SU-DHL-6 (cell line): ENCODE data around the gene ARID5A.

Experiments
- EZH2phosphoT487 ChIP-seq: fragments of 200-600 bp; sonication (generic), shearing (Covaris generic); conservative IDR thresholded peaks from 2 replicates; pipeline ENCODE4 v1.6.1; 2018; ENCODE audit warnings: mild to moderate bottlenecking, antibody characterized with exemption, low read length, moderate library complexity, mixed read lengths
- TF ChIP-seq, protein P1 (sequence below): fragments of 200-600 bp; sonication (generic); IDR thresholded peaks from one replicate; pipeline ENCODE4 v1.5.1; 2017; ENCODE audit warnings: antibody characterized with exemption, mild to moderate bottlenecking, low read length, moderate library complexity; ENCODE audit not compliant: insufficient read depth, poor library complexity, severe bottlenecking

DNA sequence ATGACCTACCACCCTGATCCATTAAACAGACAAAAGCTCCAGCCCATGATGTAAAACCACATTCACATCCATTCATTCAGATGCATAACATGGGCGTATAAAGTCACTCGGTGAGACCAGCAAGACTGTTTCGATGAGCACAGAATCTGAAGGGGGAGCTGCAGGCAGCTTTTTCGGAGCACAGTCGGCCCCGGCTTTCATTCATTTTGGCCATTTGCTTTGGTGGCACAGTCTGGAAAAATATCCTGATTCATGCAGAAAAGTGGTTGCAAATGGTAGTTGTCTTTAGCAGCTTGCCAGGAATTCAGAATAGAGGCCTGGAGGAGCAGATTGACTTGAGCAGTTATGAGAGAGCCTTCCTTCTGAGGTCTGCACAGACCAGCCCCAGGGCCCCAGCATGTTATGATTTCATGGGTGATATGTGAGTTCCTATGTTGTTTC, 11.2 kb downstream of the ARID5A start:
- TF ChIP-seq, protein P1, sequence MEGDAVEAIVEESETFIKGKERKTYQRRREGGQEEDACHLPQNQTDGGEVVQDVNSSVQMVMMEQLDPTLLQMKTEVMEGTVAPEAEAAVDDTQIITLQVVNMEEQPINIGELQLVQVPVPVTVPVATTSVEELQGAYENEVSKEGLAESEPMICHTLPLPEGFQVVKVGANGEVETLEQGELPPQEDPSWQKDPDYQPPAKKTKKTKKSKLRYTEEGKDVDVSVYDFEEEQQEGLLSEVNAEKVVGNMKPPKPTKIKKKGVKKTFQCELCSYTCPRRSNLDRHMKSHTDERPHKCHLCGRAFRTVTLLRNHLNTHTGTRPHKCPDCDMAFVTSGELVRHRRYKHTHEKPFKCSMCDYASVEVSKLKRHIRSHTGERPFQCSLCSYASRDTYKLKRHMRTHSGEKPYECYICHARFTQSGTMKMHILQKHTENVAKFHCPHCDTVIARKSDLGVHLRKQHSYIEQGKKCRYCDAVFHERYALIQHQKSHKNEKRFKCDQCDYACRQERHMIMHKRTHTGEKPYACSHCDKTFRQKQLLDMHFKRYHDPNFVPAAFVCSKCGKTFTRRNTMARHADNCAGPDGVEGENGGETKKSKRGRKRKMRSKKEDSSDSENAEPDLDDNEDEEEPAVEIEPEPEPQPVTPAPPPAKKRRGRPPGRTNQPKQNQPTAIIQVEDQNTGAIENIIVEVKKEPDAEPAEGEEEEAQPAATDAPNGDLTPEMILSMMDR, result no peak
- no peak for TF ChIP-seq EZH2phosphoT487
